HG02798 (cell line): ENCODE data around the gene ATXN7L1.

Experiments used
- ATAC-seq: cut with Tn5 transposase; IDR thresholded peaks from one replicate; pipeline ENCODE4 v1.9.1; 2021; ENCODE audit warnings: mild to moderate bottlenecking; ENCODE audit not compliant: unreplicated experiment, poor library complexity

The ATXN7L1 gene

GRCh38 chr7:105787793-105788192 lies 88.6 kb downstream of the ATXN7L1 start:
- no peak for ATAC-seq

DNA sequence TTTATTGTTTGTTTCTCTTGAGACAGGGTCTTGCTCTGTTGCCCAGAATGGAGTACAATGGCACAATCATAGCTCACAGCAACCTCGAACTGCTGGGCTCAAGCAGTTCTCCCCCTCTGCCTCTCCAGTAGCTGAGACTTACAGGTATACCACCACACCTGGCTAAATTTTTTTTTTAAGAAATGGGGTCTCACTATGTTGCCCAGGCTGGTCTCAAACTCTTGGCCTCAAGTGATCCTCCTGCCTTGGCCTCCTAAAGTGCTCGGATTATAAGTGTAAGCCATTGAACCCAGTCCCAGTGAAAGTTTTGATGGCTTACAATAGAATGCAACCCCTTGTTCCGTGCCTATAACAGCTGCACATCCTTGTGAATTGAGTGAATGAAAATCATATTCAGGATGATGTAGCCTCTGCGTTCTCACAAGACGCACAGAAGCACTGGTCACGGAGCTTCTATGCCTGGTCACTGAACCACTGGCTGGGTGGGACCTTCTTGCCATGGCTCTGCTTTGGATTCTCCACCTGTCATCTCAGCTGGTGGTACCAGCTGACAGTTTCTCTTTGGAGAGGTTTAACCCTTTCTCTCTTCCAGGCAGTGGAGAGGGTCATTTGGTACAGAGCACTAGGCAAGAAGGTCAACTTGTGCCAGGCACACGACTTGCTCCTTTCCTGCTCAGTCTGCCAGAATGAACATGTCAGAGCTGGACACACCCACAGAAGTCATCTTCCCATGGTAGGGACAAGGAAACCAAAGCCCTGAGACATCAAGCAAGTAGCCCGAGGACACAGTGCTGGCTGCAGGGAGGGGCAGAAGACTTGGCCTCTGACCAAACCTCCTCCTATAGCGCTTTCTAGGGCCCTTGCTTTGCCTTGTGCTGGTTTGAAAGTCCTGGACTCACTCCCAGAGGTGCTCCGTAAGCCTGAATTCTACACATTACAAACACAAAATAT lies 89.6 kb downstream of the ATXN7L1 start:
- no peak for ATAC-seq

DNA sequence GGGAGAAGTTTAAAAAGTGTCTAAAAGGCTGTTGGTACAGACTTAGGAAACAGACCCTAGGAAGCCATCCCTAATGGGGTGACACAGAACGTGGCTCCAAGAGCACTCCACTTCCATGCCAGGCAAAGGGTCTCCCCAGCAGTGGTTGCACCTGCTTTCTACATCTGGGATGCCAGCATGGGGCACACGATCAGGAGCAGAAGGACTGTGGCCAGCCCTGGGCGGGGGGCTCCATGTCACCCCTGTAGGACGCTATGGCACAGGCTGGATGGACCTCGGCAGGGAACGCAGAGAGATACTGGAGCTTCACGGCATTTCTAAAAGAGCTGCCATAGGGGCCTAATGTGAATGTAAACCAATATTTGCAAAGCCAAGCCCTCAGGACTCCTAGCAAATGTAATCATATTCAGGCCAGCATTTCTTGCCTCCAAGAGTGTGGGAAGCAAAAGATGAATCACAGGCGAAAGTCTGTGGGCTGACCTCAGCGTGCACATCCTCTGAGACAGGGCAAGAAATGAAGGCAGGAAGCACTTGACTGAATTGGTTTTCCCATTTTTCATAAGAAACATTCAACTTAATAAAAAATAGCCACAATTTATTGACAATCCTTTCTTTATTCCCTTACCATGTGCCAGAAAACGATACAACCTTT lies 93.9 kb downstream of the ATXN7L1 start:
- no peak for ATAC-seq

DNA sequence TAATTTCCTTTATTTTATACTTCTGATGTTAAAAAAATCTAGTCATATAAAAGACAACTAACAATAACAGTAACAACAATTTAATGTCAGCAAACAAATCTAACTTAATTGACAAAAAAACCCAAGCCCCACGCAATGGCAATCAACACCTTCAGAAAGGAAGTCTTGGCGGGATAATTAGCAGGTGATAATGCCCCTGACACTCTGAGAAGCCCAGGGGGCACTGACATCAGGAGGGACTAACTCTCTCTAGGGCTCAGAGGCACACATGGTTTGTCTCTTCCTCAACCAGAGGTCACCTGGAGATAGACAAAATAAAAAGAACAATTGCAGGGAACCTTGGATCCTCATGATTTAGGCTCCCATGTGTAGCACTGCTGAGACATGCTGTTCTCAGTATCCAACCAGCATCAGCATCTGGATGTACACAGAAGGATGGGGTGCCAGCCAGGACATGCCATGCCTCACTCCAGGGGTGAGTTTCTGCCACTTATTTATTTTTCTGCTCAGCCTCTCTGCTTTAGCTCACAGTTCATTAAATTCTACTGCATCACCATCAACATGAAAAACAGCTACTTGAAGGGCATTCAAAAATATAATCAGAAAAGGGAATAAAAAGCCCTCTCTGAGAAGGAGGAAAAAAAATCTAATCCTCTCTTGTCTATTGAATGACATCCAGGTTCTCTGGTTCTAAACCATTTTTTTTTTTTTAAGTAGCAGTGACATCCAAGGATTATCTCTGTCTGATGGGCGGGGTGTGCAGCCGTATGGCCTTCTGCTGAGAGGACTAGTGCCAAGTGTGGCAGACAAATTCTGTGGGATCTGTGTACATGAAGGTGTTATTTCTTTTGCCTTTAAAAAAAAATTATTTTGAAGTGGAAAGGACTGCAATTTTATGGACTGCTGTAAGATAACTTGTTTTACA lies 96.3 kb downstream of the ATXN7L1 start:
- no peak for ATAC-seq

DNA sequence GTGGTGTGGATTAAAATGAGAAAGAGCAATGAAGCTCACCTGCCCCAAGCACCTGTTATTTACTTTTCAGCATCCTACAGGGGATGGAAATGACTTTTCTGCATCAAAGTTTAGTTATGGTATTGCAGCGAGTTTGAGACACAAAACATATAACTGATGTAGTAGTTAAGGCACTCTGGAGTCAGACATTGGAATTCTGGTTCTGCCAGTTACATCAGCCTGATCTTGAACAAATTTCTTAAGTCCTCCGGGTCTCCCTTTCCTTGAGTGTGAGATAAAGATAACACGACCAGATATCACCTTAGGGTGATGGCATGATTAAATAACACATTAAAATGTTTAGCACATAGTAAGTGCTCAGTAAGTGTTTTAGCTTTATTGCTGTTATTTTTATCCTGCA lies 97.4 kb downstream of the ATXN7L1 start:
- ATAC-seq: no peak

DNA sequence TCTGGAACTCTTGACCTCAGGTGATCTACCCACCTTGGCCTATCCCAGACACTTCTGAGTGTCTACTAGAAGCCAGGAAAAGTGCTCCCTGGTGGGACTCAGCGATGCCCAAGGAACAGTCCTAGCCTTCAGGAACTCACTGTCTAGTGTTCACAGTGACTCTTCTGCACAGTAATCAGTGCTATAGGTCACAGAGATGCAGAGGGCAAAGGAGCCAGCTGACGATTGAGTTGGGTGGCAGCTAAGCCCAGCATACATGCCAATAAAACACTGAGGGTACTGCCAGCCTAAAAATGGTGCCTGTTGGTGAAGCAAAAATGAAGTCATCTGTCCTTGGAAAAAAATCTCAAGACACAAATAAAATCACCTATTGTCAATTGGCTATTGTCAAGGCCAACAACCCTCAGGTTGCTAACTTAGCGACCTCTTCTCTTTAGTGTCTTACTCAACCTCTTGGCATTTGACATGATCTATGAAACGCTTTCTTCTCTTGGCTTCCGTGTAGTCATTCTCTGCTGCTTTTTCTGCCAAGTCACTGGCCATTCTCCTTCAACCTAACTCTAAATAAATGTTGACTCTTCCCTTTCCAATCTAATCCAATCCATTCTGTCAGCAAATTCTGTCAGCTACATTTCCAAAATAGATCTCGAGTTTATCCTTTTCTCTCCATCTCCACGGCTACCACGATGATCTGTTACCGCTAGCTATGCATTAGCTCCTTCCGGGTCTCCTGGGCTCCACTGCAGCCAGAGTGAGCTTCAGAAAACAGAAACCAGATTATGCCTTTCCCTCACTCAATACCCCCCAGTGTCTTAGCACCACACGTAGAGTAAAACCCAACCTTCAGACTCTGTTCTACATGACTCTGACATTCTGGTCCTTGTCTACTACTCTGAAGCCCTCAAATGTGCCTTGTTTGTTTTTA lies 99.2 kb downstream of the ATXN7L1 start:
- no peak for ATAC-seq

DNA sequence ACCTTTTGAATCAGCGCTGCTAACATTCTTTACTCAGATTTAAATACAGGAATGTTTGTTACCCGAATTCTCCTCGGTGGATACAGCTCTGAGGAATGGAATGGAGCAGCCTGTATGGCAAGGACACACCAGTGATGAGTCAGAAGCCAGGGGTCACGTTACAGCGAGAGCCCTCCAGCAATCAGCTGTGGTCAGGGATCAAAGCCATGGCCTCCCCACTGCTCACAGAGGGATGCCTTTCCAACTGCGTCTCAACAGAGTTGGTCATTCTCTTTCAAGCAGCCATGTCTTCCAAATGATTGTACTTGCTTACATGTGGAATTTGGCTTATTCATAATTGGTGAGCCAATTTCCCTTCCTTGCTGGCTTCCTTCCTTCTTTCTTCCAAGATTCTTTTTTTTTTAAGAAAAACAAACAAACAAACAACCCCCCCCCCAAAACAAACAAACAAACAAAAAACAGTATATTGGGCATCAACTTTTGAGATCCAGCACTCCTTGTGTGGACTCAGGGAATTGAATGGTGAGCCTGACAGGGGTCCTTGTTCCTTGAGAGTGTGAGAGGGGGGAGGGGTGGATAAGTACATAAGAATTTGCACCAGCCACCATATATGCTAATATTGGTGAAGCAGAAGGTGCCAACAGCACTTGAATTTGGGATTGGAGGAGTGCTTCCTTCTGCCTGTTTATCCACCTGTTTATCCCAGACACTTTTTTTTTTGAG lies 100.2 kb downstream of the ATXN7L1 start:
- no peak for ATAC-seq

GRCh38 chr7:105775580-105775979 lies 100.8 kb downstream of the ATXN7L1 start:
- ATAC-seq: no peak

DNA sequence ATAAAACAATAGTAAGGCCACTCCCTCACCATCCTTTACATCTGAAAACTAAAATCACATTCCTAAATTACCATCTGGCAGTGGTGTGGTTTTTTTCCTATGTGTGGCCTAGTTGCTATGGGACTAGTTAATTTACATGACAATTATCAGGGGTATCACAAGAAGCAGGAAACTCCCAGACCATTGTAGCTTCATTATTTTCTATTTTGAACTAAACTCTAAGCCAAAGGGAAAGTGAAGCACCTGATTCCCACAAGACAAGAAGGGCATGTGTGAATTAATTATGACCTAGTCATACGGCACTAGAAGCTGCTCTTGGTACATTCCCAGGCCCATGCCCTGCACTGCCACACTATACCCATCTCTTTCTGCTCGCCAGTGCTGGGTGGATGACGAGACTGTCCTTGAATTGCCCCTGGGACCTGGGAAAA lies 103.4 kb downstream of the ATXN7L1 start:
- ATAC-seq: no peak

GRCh38 chr7:105769901-105770628 lies 106.3 kb downstream of the ATXN7L1 start:
- no peak for ATAC-seq

DNA sequence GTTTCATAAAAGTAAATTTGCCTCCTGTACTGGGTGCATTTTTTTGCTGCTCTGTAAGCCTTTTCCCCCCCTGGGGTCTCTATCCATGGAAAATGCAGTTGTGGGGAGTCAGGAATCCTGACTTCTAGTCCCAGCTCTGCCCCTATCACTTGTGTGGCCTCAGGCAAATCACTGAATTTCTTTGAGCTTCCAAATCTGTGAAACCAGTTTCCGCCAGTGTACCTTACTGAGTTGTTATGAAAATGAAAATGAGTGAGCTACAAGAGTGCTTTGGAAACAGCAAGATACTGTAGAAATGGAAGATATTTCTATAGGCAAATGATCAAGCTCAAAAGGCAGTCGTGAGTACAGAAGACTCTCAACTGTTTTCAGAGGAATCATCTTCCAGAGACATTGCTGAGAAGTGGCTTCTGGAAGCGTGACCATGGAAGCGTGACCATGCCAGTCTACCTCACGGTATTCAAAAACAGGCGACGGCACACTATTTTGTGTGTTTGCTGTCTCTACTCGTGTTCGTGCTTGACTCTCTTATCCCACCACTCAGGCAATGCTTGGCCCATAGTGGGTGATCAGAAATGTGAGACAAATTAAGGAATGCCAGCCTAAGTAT lies 107.4 kb downstream of the ATXN7L1 start:
- ATAC-seq: no peak

GRCh38 chr7:105768117-105768516 lies 108.3 kb downstream of the ATXN7L1 start:
- ATAC-seq: no peak

DNA sequence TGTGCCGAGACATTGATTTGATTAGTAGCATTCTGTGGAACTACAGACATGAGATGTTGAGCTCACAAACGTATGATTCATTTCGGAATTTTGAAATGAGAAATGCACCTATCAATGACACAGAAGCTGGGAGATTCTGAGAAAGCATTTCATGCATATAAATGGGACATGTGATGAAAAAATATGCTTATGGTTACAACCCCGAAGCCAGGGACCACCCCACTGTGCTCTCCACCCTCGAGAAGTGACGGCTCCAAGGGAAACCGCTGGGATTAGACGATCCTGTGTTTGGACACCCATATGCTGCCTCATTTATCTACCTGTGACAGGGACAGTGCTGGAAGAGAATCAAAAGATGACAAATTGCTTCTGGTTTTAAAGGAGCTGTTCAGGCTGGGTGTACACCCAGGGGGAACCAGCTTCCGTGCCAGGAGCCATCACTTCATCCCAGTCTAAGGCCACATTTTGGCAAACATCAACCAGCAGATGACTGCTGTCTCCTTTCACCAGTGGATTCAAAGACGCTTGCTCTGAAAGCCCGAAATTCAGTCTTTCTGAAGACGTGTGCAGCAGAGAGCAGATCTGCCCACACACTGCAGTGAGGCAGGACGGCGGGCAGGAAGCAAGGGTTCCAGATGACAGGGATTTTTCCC lies 109.9 kb downstream of the ATXN7L1 start:
- no peak for ATAC-seq

GRCh38 chr7:105765846-105766245 lies 110.6 kb downstream of the ATXN7L1 start:
- ATAC-seq: no peak

- ATAC-seq: no peak
Observed at GRCh38 chr7:105764506-105764905, 111.9 kb downstream of the ATXN7L1 start.

DNA sequence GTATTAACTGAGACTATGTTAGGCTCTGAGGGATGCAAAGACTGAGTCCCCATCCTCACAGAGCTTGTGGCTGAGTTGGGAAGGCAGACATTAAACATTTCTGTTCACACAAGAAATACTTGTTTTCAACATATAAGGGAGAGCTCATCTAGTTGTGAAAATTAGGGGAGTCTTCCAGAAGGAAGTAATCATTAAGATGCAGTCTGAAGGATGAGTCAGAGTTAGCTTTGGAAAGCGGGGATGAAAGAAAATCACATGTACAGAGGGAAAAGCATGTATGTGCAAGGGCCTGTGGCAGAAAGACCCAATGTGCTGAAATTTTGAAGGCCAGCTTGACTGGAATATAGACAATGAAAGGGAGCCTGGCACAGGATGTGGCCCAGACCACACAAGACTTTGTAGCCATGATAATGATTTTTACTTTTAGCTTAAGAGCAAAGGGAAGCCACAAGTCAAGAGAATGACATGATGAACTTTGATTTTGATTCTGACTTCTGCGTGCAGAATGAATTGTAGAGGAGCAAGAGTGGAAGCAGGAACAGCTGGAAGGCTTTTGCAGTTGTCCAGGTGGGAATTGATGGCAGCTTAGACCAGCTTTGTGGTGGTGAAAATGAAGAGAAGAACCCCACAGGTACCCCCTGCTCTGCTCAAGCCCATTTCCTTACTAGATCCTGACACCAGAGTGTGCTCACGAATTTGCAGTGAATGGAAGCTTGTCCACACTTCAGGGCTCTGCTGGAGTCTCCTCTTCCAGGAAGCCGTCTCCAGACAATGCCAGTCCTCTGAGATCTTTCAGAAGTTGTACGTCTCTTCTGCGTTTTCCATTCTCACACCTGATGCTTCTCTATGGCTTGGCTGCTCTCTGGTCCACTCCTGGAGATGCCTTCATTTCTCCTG lies 115.6 kb downstream of the ATXN7L1 start:
- ATAC-seq: no peak
